NCI-H510A (cell line): ENCODE measurements around the gene ADPRHL1.
"Not testable (repeated sequence)": the region's sequence is repeated elsewhere in the genome, so short reads cannot be mapped to it uniquely, and the experiment has no call there.

Experiments
- DNase-seq: peaks from one replicate; lab custom pipeline; 2025; lab: John Stamatoyannopoulos, UW

The ADPRHL1 gene

DNA sequence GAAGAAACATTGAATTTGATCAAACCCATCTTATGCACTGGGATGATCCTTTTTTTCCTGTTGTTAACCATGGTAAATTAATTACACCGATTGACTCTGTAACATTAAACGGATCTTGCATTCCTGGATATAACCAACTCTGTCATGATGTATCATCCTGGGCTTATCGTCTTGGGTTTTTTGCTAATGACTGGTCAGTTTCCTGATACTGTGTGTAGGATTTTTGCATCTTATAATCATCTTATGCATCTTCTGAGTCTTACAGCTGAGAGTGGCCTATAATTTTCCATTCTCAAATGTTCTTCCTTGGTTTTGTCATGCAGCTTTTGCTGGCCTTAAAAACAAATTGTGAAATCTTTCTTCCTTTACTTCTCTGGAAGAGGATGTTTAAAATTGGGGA, 24.4 kb upstream of the ADPRHL1 start:
- no peak for DNase-seq

DNA sequence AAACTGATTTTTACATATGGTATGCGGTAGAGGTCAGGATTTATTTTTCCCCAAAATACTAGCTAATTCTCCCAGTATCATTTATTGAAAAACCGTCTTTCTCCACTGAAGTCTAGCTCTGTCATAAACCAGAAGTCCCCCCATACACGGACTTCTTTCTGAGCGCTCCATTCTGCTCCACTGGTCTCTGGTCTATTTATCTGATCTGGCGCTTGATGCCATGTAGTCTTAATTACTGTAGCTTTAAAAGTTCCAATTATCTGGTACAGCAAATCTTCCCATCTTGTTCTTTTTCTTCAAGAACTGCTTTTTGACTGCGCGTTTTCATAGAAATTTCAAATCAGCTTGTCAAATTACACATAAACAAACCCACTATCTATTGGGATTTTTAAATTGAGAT, 23.5 kb upstream of the ADPRHL1 start:
- no peak for DNase-seq

DNA sequence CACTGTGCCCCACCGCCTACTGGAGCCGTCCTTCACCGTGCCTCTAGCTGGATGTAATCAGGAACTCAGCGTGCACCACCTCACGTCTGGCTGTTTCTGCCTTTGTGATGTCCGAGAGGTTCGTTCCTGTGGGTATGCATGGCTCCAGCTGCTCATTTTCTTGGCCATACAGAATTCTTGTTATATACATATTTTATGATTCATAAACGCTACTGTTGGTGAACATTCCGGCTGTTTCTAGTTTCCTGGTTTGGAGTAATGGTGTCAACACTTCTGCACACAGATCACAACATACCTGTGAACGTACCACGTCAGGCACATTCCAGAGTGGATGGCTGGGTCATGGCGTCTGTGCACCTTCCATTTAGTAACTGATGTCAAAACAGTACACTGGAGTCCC, 22.6 kb upstream of the ADPRHL1 start:
- no peak for DNase-seq

DNA sequence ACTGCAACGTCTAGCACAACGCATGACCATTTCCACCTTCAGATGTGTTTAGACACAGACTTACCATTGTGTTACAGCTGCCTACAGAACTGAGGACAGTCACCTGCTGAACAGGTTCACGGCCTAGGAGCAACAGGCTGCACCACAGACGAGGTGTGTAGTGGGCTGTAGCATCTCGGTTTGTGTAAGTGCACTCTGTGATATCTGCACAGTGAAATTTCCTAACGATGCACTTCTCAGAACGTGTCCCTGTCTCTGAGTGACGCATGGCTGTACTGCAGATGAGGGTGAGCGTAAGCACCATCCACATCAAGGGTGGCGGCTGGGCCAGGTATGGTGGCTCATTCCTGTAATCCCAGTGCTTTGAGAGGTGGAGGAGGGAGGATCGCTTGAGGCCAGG, 22.0 kb upstream of the ADPRHL1 start:
- DNase-seq = no peak

DNA sequence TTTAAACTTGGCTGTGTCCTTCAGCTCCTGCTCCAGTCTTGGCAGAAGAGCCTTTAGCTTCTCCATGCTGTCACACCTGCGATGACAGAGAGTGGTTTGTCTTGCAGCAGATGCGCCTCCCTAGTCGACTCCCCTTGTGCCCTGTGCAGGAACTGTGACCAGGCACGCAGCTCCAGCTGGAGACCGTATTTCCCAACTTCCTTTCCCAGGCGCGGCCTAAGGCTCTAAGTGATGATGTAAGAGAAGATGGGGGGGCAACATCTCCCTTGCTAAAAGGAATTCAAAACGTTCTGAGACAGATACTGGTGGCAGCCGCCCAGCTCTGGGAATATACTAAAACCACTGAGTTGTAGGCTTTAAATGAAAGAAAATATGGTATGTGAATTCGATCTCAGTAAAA, 20.9 kb upstream of the ADPRHL1 start:
- no peak for DNase-seq

DNA sequence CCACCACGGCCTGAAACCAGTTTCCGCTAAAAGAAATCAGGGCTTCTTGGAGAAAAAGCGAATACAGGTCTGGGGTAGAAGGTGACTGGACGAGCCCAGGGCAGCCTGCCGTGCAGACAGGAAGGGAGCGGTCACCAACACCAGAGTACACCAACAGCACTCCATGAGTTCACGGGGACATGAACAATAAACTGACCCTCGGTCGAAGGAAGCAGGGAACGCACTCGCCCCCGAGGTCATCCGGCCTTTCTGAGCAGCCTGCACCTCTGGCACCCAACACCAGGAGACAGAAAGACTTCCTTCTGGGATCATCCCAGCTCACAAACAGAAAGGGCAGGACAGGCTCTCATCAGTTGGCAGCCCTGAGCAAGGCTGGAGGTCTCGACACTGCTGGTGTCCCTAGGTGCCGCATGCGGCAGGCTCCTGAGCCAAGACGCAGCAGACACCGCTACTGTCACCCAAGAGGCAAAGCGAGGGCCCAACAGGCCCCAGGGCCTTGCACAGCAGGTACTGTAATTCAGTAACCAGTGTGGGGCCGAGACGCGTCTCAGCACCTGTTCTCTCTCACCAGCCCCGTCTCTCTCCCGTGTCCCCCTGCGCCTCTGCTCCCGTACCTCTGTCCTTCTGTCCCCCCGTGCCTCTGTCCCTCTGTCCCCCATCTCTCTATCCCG, 19.2 kb upstream of the ADPRHL1 start:
- DNase-seq = no peak

DNA sequence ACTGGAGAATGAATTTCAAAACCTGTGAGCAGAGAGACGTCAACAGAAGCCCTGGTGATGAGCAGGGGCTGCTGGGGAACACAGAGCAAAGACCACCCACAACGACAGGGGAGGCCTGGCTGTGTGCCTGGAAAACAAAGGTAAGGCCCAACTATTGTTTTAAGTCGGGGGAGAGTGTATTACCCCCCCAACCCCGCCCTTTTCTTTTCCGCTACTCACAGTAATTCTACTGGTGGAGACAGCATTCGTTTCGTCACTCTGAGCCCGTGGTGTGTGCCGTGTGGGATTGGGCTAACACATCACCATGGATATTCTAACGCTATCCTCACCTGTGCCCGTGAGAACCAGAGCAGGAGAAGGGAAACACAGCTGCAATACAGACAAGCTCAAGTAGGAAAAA, 18.6 kb upstream of the ADPRHL1 start:
- DNase-seq = no peak

DNA sequence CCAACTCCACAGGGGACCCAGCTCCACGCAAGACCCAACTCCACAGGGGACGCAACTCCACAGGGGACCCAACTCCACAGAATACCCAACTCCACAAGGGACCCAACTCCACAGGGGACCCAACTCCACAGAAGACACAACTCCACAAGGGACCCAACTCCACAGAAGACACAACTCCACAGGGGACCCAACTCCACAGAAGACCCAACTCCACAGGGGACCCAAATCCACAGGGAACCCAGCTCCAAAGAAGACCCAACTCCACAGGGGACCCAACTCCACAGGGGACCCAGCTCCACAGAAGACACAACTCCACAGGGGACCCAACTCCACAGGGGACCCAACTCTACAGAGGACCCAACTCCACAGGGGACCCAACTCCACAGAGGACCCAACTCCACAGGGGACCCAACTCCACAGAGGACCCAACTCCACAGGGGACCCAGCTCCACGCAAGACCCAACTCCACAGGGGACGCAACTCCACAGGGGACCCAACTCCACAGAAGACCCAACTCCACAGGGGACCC, 17.4 kb upstream of the ADPRHL1 start:
- DNase-seq = not testable (repeated sequence)

DNA sequence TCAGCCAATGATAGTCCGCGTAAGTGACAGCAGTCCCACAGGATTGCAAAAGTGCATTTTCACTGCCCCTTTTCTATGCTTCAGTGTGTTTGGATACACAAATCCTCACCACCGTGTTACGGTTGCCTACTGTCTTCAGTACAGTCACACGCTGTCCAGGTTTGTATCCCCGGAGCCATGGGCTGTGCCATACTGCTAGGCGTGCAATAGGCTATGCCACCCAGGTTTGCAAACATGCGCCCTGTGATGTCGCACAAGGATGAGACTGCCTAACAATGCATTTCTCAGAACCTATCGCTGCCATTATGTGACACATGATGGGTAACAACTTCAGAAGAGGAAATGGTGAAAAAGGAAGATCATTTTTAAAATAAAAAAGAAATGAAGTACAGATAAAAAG, 16.8 kb upstream of the ADPRHL1 start:
- no peak for DNase-seq

DNA sequence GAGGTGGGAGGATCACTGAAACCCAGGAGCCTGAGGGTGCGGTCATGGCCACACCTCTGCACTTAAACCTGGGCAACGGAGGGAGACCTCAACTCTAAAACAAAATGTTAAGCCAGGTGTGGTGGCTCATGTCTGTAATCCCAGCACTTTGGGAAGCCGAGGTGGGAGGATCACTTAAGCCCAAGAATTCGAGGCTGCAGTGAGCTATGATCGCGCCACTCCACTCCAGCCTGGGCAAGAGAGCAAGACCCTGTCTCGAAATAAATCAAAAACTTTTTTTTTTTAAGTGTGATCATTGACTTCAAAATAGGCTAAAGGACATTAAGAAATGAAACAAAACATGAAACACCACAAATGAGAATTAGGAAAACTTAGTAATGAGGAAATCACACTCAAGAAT, 16.3 kb upstream of the ADPRHL1 start:
- DNase-seq = no peak

DNA sequence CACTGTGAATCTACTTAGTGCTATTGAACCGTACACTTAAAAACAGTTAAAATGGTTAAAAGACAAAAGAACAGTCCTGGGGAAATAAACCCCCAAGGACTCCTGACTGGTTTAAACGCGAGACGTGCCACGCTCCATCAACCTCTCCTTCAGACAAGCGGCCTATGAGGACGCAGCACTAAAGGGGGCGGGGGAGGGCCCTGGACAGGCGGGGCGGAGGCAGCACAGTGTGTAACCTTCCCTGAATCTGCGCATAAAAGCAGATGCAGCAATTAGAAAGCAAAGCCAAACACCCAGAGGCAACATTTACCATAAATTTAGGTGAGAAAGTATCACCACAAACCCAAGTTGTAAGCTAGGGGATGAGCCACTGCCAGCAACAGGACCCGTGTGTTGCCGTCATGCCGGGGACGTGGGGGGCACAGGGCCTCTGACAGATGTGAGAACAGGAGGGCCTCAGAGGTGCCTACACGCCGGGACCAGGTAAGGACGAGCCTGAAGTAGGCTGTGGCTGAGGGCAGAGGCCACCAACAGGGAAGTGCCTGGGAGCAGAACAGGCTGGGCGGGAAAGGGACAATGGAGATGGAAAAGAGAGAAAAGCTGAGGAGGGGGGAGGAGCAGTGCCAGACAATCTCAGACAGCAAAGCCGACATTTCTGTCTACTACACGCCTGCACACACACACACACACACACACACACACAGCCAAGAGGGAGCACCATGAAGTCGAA, 15.3 kb upstream of the ADPRHL1 start:
- no peak for DNase-seq

DNA sequence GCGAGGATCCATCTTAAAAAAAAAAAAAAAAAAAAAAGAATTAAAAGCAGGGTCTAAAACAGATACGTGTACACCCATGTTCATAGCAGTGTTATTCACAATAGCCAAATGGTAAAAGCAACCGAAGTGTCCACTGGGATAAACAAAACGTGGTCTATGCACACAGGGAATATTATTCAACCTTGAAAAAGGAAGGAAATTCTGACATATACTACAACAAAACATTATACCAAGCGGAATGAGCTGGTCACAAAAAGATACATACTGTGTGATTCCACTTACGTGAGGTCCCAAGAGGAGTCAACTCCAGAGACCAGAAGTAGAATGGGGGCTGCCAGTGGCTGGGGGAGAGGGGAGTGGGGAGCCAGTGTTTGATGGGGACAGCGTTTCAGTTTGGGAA, 14.7 kb upstream of the ADPRHL1 start:
- no peak for DNase-seq

DNA sequence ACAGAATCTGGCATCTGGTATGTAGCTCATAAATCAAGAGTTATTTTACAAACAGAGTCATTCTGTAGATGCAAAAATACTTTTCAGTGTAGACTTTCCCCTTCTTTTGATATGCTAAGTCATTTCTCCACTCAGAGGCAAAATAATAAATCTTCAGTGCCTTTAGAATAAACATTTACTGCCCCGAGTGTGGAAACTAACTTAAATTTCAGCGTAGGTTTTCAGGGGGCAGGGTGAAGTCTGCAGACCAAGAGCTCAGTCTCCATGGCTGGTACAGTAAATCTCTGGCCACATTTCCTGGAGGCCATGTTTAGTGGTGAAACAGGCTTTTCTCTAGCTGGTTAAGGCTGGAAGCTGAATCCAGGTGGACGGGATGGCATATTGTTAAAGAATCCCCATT, 13.1 kb upstream of the ADPRHL1 start:
- no peak for DNase-seq

DNA sequence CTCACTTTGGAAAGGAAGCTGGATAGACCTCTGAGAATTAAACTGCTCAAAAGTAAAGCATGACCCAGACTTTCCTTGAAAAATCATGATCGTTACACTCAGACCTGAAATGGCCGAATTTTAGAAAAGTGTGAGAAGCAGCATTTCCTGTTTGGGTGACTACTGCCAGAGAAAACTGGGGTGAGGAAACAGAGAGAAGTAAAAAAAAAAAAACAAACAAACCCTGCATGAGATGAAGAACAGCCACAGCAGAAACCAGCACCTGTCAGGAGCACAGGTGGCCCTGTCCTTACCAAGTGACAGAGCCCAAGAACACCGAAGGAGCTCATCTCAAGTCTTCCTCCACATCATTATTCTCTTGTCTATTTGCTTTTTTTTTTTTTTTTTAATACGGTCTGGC, 12.0 kb upstream of the ADPRHL1 start:
- no peak for DNase-seq

DNA sequence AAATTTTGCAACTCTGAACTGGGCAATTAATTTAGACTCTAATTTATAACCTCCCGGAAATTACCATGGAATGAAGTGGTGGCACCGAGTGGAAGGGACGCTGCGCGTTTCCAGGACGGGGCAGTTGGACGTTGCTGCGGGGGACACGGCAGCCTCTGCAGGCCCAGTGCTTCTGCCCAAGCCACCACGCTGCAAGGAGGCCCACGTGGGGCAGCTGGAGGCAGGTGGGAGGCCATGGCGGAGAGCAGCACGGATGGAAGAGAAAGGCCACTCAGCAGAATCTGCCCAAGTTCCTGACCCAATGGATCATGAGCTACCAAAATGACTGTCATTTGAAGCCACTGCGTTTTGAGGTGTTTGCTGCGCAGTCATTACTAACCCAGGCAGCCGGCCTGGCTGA, 11.2 kb upstream of the ADPRHL1 start:
- no peak for DNase-seq

DNA sequence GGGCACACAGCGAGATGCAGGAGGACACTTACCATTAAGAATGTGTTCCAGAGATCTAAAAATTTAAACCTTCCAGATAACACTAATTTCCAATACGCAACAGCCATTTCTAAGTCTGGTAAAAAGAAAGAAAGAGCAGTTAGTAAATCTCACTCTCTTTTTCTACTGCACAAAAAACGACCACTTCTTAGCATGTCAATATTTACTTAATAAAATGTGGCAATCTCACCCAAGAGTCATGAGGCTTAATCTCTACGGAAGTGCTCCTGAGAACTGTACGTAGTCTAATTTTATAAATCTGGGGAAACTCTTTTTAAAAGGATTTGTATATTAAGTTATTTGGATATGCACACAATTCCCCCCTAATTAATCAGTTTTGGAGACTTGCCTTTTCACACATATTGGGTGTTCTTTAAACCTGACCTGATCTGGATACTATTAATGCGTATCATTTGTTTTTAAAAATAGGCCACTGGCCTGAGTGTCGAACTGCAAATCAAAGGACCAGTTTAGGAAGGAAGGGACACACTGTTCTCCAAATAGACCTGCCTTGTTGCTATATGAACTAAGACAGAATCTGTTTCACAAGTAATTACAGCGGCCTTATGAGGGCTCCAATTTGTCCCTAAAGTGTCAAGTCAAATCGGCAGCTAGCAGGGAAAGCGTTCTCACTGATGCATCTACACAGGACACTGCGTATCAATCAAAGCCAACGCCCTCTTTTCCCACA, 7.9 kb upstream of the ADPRHL1 start:
- no peak for DNase-seq

DNA sequence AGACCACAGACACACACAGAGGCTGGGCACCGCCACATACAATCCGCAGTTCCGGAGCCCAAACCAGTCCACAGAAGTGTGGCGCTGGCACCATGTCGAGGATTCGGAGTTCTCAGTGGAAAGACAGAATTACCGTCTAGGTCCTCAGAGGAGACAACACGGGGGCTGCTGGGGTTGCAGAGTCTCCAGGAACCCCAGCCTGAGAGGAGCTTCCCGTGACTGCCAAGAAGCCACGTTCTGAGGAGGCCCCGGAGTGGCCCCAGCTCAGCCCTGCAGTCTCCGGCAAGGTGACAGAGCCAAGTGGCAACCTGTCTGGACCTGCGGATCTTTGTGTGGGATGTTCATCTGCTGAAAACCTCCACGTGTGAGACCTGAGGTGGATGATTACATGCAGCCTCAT, 7.3 kb upstream of the ADPRHL1 start:
- DNase-seq = no peak

DNA sequence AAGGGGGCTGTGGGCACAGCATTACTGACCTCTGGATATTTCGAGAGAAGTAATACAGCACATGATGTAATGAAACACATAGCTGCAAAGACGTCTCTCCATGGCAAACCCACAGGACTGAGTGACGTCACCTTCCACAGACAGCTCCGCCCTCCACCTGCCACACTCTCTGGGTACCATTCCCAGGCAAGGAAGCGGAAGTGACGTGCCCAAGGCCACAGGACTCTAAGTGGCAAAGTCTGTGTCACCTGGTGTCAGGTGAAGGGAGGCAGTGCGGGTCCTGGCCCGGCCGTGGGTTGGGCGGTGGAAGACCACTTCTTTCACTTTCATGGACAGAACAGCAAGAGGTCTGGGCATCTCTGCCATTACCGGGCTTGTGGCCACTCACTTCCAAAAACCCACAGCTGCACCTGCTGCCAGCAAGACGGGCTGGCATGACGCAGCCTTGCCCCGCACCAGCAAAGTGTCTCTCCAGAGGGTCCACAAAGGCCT, 6.8 kb upstream of the ADPRHL1 start:
- DNase-seq = no peak

DNA sequence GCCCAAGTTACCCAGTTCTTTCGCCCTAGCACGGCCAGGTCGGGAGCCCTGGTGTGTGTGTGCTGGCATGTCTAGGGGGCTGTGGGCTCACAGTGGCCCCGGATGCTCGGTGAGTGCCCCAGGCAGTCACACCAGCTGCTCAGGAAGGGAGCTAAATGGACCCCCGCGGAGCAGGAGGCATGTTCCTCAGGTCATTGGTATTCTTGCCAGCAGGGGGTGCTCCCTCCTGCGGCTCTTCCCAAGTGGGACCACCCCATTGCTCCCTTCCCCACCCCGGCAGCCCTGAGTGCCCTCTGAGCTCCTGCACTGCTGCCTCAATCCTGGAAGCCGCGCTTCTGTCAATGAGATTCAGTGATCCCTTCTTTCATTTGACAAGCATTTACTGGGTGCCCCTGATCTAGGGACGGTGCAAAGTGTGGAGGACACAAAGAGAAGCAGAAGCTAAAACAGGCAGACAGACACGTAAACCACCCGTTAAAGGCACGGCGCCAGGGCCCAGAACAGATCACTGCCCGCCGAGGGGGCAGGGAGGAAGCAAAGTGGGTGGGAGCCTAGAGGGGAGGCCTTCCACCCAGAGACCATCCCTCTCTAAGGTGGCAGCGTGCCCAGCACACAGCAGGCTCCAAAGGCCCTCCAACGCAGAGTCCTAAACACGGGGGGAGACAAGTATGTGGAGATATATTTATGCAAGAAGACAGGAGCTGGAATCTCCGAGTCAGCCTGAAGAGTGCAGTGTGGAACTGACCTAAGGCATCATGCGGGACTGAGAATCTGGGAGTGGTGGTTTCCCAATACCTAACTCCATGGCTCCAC, 5.2 kb upstream of the ADPRHL1 start:
- no peak for DNase-seq

DNA sequence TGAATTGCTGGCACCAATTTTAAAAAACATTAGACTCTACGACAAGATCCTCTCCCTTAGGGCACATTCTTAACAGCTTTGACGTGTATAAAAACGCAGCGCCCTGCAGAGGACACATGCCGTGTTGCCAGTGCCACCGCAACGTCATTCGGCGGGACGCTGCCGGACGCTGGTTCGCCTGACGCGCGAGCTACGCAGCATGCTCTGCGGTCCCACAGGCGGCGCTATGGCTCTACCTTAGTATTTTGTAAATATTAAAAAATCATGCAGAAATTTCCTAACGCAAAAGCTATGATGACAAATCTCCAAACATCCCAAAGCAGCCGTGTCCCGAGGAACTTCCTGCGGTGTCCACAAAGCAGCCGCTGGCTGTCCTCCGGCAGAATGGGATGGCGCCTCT, 4.2 kb upstream of the ADPRHL1 start:
- DNase-seq = no peak

DNA sequence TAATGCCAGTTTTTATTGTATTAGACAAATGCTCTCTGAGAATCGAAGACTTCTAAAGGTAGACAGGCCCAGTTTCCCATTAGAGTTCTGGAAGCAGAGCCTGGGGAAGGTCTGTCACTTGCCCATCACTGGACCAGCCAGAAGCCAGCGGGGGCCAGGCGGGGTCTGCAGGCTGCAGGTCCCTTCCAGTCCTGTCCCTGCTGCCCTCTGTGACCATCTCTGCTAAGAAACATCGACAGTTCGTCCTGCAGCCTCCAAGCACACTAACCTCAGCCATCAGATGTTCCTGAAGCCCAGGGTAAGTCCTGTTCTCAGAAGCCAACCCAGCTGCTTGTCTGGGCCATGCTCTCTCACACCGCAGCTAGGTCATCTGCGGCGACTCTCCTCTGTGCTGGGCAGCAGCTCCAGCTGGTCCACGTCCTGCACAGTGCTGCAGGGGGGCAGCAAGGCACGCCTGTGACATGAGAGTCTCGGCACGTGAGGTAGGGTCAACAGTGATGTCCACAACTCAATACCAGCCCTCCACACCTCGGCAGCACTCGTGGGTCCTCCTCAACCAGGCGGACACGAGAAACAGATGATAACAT, 2.9 kb upstream of the ADPRHL1 start:
- no peak for DNase-seq

DNA sequence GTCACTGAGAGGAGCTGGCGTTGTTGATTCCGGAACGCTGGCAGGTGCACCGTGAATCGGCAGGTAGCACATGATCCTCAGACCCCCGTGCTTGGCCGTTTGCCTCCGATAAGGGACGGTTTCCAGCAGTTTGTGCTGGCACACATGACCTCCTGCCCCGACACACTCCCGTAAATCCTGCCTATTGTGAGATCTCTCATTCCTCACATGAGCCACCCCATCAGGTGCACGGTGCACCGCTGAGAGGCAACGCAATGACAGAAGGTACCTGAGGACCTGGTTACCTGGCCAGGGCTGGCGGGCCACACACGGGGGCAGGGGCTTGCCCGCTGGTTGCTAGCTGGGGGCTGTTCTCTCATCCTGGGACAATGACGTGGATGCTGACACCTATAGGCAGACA, 2.1 kb upstream of the ADPRHL1 start:
- DNase-seq = no peak
